IPS DF 19.7 (cell line): ENCODE results near the gene AHRR.
"Not testable (repeated sequence)": the region's sequence is repeated elsewhere in the genome, so short reads cannot be mapped to it uniquely, and the experiment has no call there.

Experiments
- DNase-seq: peaks from one replicate; pipeline ENCODE4 v3.0.0-alpha.2; 2013; ENCODE audit warnings: low read depth, low spot score

Gene AHRR

DNA sequence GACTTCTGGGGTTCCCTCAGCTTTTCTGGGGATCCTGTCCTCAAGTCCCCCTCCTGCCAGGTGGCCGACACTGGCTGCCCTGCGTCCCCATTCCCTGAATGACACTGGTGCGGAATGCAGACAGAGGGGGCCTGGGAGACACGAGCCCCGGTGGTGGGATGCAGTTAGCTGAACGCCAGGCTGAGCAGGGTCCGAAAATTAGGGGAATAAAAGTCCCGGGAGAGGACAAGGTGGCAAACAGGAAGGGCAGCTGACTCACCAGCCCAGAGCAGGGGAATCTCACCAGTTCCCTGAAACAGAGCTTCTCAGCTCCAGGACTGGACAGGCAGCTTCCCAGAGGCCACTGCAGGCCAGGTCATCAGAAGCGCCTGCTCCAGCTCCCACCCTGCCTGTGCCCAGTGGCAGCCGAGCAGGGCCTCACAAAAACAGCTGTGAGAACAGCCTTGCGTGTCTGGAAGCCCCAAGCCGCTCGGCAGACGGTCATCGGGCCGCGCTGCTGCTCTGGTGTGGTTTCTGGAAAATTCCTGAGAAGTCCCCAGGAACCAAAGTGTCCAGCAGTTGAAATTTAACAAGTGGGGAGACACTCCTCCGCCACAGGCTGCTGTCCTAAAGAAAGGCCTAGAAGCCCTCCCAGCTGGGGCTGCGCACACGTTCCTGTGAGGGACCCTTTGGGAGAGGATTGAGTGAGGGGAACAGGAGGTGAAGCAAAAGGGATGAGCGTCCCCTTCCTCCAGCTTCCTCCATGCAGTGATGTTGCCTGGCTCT is 73.8 kb downstream of the AHRR start:
- DNase-seq: no peak

DNA sequence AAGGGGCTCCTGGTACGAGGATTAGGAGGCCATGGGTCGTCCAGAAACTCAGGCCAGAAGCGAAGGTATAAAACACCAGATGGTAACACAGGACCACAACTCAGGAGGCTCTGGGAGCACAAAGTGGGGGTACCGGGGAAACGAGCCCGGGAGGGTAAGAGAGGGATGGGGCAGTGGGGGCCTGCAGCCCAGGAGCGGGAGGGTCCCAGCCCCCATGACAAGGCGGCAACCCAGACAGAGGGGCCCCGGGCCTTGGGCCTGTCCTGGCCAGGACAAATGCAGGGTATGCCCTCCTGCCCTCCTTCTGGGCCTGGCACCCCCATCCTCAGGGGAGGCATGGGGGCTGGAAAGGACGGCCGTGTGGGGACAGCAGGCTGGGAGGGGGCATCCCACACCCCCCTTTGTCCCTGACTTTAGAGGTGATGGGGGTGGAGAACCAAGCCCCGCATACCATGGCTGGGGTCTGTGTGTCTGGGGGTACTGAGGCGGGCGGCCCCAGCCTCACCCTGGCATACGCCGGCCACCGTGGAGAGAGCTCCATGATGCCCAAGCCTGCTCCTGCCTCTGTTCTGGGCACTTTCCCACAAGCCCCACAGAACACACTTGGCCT is 74.5 kb downstream of the AHRR start:
- no peak for DNase-seq

DNA sequence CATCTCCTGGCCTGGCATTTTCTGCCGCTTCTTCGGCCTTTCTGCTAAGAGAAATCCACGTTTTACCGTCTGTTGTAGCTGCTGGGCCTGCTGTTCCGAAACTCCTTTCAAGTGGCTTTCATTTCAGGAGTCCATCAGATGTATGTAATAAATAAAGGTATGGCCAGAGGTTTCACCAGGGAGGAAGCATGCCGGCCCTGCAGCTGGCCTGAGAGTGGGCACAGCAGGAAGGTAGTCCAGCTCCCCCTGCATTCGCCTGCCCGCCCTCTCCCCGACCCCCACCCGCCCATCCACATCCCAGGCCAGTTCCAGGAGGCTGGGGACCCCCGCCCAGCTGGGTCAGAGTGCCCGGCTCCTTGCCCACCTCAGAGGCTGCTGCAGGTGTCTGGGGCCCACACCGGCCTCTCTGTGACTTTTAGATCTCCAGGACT is 75.0 kb downstream of the AHRR start:
- no peak for DNase-seq

DNA sequence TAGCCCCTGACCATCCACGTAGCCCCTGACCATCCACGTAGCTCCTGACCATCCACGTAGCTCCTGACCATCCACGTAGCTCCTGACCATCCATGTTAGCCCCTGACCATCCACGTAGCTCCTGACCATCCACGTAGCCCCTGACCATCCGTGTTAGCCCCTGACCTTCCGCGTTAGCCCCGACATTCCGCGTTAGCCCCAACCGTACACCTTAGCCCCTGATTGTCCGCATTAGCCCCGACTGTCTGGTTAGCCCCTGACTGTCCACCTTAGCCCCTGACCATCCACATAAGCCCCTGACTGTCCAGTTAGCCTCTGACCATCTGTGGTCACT is 76.6 kb downstream of the AHRR start:
- DNase-seq: not testable (repeated sequence)

DNA sequence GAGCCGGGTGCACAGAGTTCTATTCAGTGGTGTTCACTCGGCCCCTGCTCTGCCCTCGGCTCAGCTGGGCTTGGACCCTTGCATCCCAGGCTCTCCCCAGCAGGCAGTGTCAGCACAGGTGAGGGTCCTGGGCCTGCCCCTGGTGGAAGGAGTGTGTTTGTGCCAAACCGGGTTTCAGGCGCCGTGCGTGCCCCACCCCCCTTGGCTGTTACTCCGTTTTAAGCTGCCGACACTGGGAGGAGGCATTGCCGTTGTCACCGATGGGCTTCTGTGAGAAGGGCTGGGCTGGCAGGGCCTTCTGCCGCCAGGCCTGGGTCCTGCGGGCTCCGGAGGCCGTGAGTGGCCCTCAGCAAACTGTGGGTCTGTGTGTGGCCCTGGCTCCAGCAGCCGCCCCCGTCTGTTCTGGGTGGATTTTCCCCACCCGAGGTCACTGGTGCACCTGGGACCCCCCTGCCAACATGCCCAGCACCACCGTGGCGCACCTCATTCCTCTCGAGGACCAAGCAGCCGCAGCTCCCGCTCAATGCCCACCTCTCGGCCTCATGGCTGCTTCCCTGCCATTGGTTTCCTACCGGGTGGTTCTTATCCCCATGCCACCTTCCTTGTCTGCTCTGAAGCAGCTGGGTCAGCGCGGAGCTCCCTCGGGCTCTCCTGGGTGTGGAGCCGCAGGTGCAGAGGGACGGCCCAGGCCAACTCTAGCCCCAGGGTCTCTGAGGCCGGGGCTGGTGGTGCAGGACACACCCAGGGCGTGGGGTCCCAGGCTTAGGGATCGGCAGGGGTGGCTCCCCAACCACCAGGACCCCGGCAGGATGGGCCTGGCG is 77.2 kb downstream of the AHRR start:
- no peak for DNase-seq

DNA sequence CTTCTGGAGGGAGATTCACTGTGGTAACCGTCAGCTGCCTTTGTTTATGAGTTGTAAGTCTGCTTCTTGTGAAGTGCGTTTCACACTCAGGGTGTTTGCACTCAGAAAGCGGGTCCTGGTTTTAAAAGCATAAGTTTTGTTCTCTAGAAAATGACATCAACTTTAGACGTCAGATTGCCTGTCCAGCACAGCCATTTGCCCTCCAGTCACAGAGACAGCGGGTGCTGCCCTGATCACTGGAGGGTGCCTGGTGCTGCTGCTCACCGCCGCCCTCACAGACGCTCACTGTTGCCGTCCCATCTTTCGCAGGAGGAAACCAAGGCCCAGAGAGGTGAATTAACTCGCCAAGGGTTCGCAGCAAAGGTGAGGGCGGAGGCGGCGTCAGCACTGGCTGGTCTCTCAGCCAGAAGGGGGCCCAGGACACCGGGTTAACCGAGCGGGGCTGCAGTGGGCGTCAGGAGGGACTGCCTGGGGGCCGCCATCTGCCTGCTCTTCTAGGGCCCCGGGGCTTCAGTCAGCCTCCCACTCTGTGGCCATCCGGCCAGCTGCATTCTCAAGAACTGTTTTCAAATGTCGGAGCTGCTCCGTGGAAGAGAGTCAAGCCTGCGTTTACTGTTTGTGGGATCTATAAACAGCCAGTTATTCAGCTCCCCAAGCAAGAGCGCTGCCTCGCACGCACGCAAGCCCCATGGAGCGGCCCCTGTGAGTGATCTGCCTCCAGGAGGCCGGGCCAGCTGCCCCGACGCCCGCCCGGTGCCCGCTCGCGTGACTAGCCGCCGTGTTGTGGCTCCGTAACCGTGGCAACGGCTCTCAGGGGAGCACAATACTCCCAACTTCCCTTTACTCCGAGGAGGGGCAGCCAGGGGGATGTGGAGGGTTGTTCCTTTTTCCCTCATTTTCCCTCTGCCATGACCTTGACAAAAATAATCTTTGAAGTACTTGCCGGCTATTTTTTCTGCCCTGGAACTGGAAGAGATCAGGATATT is 78.1 kb downstream of the AHRR start:
- no peak for DNase-seq

DNA sequence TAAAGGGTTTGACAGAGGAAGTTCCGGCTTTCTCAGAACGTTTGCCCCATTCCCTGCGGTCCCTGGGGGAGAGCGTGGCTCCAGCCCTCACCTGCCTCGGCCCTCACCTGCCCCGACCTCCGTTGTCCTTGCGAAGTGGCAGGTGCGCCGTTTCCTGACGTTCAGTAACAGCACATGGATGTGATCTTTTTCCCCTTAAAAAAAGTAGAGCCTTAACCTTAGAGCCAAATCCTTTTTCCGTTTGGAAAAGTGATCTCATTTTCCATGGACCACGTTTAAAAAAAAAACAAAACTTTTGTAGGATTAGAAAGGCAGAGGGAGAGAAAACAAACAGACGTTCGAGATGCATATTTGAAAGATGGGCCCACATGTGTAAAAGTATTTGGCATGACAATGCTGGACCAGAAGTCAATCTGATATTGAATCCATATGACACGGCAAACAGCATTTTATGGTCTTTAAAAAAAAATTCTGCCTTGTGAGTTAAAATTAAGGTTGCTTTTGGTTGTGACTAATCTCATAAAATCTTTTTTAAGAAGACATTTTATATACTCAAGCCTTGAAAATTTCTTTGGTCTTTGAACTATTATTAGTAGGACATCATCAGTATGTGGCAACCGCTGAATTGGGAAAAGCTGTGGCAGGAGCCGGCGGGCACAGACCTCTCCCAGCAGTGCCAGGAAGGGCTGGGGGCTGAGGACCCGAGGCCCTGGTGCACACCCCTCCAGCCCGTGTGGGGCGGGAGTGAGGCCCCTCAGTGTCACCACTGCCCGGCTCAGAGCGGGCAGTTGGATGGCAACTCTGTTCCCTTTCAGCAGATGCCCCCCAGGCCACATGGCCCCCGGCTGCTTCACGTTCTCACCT is 79.0 kb downstream of the AHRR start:
- DNase-seq: no peak

DNA sequence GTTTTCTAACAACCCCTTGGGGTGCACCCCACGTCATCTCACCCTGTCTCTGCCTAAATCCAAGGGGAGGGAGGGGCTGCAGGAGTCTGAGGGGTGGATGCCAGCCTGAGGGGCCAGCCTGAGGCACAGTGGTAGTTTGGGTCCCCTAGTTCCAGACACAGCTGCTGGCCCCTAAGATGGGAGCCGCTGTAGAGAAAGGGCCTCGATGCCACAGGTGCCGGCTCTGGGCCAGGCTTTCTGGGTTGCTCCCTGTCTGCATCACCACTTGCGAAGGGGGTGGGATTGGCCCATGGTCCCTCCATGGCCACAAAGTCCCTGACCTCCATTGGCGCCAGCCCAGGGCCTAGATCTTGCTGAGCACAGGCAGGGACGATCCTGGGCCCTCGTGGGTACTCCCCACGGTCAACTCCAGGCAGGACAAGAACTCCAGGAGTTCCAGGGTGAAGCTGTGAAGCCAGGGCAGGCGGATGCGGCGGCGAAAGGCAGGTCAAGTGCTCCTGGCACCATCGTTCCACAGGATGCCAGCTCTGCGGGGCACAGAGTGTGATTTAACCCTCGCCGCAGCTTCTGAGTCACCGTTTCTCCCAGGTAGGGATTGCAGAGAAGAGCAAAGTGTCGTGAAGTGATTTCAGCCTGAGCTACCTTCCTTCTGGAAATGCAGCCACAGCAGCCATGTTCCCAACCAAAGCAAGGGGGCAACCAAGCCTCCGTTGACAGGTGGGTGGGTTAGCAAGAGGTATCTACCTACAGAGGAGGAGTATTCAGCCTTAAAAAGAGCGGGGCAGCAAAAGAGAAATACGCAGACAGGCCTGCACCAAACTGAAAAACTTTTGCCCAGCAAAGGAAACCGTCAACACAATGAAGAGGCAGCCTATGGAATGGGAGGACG is 79.9 kb downstream of the AHRR start:
- DNase-seq: no peak

DNA sequence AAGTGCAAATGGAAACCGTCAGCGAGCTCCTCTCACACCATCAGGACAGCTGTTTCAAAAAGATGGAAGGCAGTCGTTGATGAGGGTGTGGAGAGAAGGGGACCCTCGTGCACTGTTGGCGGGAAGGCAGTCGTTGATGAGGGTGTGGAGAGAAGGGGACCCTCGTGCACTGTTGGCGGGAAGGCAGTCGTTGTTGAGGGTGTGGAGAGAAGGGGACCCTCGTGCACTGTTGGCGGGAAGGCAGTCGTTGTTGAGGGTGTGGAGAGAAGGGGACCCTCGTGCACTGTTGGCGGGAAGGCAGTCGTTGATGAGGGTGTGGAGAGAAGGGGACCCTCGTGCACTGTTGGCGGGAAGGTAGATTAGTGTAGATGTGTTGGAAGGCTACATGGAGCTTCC is 80.7 kb downstream of the AHRR start:
- DNase-seq: not testable (repeated sequence)

DNA sequence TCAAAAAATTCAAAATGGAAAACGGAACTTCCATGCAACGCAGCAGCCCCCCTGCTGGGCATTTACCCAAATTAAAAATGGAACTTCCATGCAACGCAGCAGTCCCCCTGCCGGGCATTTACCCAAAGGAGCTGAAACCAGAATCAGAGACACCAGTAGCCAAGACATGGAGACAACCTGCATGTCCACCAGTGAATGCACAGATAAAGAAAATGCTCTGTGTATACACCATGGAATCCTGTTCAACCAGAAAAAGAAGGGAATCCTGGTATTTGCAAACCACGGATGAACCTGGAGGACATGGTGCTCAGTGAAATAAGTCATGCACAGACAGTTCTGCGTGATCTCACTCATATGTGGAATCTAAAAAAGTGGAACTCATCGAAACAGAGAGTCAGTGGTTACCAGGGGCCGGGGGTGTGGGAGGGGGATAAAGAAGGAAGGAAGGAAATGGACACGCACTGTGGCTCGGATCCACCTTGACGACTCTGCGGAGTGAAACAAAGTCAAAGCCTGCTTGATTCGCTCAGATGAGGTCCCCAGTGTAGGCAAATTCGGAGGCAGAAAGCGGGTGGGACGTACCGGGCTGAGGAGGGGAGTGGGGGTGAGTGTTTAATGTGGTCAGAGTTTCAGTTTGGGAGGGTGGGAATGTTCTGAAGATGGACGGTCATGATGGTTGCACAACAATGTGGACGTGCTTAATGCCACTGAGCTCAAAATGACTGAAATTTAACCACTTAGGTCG is 81.3 kb downstream of the AHRR start:
- no peak for DNase-seq

DNA sequence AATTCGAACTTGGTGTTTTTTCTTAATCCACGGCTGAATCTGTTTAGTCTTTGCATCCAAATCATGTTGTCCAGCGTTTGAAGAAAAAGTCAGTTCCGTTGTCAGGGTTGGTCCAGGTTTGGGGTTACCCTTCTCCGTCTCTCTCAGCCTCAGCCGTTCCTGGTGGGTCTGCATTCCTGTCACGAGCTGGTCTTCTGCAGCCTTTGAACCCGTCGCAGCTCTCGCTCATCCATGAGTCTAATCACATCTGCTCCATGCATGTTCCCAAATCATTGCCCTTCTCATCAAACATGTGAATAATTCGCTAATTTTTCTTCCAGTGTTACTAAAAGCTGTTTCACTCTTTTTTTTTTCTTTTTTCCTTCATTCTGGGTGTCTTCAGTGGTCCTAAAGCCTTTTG is 82.5 kb downstream of the AHRR start:
- no peak for DNase-seq

DNA sequence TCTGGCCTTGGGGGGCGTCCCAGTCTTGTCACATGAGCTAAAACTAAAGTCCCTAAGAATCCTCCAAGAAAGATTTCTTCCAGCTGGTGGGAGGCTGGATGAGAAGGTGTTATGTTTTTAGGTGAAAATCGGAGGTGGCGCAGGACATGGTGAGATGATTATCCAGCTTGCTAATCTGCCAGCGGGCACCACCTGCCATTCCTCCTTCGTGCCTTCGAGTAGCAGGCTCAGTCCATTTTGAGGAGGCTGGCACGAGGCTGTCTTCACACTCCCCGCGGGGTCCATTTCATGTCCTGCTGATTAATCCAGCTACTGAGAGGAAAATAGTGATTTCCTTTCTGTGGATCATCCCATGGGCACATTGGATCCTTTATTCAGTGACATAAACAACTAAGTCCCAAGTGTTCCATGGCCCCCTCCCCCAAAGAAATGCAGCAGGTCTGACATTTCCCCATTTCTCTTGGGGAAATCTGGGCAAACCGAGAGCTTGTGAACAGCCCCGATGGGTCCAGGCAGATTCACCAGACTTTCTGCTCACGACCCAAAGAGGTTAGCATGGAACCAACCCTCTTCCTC is 83.2 kb downstream of the AHRR start:
- DNase-seq: no peak

DNA sequence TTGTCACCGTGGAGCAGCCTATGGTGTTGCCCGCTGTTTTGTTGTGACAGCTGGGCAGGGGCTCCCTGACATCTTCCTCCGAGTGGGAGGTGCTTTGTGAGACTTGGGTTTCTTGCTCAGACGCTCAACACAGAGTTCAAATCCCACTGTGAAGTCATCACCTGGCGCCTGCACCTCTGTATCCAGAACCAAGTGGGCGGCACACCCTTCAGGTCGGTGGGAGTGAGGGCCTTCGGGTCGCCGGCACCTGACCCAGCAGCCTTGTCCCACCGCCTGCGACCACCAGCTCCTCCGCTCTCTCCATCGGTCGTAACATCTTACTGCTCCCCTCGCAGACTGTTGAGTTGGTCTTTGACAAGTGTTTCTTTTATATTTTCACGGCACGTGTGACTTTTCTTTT is 83.9 kb downstream of the AHRR start:
- no peak for DNase-seq

DNA sequence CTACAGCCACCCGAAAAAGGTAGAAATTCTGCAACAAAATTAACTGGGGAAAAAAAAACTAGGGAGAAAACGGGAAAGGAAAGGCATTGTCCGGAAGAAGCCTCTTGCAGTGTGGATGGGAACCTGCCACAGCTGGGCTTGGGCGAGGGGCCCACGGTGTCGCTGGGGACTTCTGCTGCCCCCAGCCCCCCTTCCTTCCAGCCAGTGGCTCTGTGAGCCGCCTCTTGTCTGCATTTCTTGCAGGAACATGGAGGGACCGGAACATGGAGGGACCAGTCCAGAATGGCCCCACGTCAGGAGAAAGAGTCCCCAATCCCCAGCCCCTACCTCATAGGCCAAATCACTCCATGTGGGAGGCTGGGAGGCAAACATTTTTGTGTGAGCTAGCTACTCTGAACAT is 84.5 kb downstream of the AHRR start:
- DNase-seq: no peak

DNA sequence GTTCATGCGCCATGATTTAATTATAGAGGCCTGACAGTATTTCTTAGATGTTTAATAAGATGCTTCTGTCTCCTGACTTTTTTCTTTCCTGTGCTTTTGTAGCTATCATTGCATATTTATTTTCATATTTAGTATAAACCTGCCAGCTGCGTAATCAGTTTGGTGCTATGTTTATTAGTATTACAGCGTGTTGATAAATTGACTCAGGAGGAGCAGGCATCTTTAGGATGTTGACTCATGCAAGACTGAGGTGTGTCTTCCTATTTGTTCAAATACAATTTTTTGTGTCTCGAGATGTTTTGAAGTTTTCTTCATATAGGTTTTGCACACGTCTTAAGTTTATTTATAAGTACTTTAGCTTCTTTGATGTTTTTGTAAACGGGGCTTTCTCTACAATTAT is 85.5 kb downstream of the AHRR start:
- DNase-seq: no peak

DNA sequence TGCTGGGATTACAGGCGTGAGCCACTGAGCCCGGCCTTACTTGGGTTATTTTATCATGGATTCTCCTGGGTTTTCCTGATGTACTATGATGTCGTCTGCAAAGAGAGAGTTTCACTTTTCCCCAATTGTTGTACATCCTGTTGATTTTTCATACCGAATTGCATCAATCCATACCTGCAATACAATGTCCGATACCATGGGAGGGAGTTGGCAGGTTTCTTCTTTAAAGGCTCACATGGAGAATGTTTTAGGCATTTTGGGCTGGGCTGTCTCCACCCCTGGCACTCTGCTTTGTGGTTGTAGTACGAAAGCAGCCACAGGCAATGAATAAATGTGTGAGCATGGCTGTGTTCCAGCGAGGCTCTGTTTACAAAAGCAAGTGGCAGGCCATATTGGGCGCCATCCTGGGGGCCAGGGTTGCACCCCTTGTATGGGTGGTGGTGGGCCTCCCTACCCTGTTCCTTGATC is 86.3 kb downstream of the AHRR start:
- DNase-seq: no peak

DNA sequence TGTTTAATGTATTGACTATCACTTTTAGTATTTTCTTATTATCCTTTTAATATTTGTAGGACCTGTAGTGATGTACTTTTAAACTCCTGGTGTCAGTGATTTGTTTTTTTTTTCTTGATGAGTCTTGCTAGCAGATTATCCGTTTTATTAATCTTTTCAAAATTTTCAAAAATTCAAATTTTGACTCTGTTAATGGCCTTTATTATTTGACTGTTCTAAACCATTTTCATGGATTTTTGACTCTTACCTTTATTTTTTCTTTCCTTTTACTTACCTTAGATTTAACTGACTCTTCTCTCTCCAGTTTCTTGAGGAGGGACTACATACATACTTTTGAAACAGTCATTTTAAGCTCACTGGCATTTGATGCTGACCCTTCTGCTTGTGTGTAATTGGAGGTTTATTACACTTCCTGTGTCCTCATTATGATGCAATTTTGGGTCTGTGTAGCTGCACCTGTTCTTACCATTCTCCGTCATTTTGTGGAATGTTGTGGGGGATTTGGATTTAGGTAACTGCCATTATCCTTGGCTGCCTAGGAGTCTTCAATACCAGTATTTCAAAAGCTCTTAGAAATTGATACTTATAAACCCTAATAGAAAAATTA is 89.5 kb downstream of the AHRR start:
- DNase-seq: no peak

DNA sequence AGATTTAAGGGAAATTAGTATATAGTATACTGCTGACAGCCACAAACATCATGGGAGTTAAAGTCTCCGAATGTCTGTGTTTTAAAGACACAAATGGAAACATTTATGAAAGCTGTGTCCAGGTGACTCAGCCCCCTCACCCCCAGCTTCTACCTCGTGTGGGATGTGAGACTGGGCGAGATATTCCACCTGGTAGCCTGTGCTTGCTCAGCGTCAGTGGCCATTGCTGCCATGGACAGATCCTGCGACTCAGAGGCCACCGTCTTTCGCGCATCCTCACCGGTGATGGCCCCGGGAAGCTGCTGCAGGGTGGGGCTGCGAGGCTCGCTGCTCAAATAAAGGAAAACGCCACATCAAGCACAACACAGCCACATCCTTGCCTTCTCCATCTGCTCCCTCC is 90.2 kb downstream of the AHRR start:
- no peak for DNase-seq
